ENCODE results near the gene P2RY11.

DNA sequence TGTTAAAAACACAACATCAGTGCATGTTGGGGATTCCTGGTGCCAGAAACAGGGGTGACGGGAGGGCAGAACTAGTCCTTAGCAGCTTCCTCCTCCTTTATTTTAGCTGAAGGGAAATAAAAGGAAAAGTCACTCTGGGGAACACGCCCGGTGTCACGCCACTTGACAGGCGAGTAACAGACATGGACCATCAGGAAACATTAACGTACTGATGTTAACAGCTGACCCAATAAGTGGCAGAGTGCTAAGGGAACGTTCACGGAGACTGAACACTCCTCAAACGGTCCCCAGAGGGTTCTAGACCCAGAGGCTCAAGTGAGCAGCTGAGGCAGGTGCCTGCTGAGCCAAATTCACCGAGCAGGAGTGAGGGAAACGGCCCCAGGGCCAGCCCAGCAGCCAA, 22.1 kb downstream of the P2RY11 start:
- TF ChIP-seq, protein P1, sequence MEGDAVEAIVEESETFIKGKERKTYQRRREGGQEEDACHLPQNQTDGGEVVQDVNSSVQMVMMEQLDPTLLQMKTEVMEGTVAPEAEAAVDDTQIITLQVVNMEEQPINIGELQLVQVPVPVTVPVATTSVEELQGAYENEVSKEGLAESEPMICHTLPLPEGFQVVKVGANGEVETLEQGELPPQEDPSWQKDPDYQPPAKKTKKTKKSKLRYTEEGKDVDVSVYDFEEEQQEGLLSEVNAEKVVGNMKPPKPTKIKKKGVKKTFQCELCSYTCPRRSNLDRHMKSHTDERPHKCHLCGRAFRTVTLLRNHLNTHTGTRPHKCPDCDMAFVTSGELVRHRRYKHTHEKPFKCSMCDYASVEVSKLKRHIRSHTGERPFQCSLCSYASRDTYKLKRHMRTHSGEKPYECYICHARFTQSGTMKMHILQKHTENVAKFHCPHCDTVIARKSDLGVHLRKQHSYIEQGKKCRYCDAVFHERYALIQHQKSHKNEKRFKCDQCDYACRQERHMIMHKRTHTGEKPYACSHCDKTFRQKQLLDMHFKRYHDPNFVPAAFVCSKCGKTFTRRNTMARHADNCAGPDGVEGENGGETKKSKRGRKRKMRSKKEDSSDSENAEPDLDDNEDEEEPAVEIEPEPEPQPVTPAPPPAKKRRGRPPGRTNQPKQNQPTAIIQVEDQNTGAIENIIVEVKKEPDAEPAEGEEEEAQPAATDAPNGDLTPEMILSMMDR (conservative IDR thresholded peaks at IDR 0.05; ENCODE audit: low read depth, low read length) = no peak
- TF ChIP-seq SMC3 (IDR thresholded peaks at IDR 0.05; ENCODE audit: low read depth, low read length) = no peak
- no peak for TF ChIP-seq POLR2A (IDR thresholded peaks at IDR 0.05; ENCODE audit: low read depth, low read length)
- TF ChIP-seq RAD21 (IDR thresholded peaks at IDR 0.05; ENCODE audit: low read length) = no peak

Data from IMR-90 (cell line).